ENCODE data around the gene NMS.

NMS gene

GRCh38 chr2:100483895-100484294 lies 13.6 kb downstream of the NMS start:
- Histone ChIP-seq H3K27ac (ENCODE audit: low read depth, low read length) (no peak overlapping the region), H3K4me1 (ENCODE audit: control insufficient read depth in 1 of 2, insufficient read depth in 2 of 2, low read length in 2 of 2) (no peaks in the 10 kb centered on the region), H3K27me3 (ENCODE audit: control insufficient read depth in 1 of 2, insufficient read depth in 2 of 2, low read length in 2 of 2) (no peaks in the 10 kb centered on the region), H3K4me3 (ENCODE audit: low read depth in 1 of 2, low read length in 2 of 2) (no peak overlapping the region), H3K36me3 (ENCODE audit: control insufficient read depth in 1 of 2, insufficient read depth in 2 of 2, low read length in 2 of 2) (no peaks in the 10 kb centered on the region), H3K9me3 (ENCODE audit: control insufficient read depth in 1 of 2, low read length in 2 of 2) (no peaks in the 10 kb centered on the region), H3K9ac (ENCODE audit: low read depth in 1 of 2, low read length in 2 of 2) (no peak overlapping the region)

- no peak overlapping the region for H3K9ac ChIP-seq (ENCODE audit: low read depth in 1 of 2, low read length in 2 of 2)
- H3K27me3 ChIP-seq (ENCODE audit: control insufficient read depth in 1 of 2, insufficient read depth in 2 of 2, low read length in 2 of 2), result no peaks in the 10 kb centered on the region
- no peak overlapping the region for H3K4me3 ChIP-seq (ENCODE audit: low read depth in 1 of 2, low read length in 2 of 2)
Measured at GRCh38 chr2:100484390-100484789, 14.1 kb downstream of the NMS start.

GRCh38 chr2:100485396-100485795 lies 15.1 kb downstream of the NMS start:
- Histone ChIP-seq H3K27ac (ENCODE audit: low read depth, low read length) (no peak overlapping the region), H3K4me3 (ENCODE audit: low read depth in 1 of 2, low read length in 2 of 2) (no peak overlapping the region), H3K9ac (ENCODE audit: low read depth in 1 of 2, low read length in 2 of 2) (no peak overlapping the region), H3K9me3 (ENCODE audit: control insufficient read depth in 1 of 2, low read length in 2 of 2) (no peaks in the 10 kb centered on the region), H3K36me3 (ENCODE audit: control insufficient read depth in 1 of 2, insufficient read depth in 2 of 2, low read length in 2 of 2) (no peaks in the 10 kb centered on the region), H3K4me1 (ENCODE audit: control insufficient read depth in 1 of 2, insufficient read depth in 2 of 2, low read length in 2 of 2) (no peaks in the 10 kb centered on the region), H3K27me3 (ENCODE audit: control insufficient read depth in 1 of 2, insufficient read depth in 2 of 2, low read length in 2 of 2) (no peaks in the 10 kb centered on the region)

More at GRCh38 chr2:100484390-100484789, 14.1 kb downstream of the NMS start:
- Histone ChIP-seq H3K4me1 (ENCODE audit: control insufficient read depth in 1 of 2, insufficient read depth in 2 of 2, low read length in 2 of 2) (no peaks in the 10 kb centered on the region), H3K27ac (ENCODE audit: low read depth, low read length) (no peak overlapping the region), H3K9me3 (ENCODE audit: control insufficient read depth in 1 of 2, low read length in 2 of 2) (no peaks in the 10 kb centered on the region), H3K36me3 (ENCODE audit: control insufficient read depth in 1 of 2, insufficient read depth in 2 of 2, low read length in 2 of 2) (no peaks in the 10 kb centered on the region)

GRCh38 chr2:100494712-100495111 lies 24.4 kb downstream of the NMS start:
- H3K4me1 ChIP-seq (ENCODE audit: control insufficient read depth in 1 of 2, insufficient read depth in 2 of 2, low read length in 2 of 2), result no peaks in the 10 kb centered on the region
- H3K9me3 ChIP-seq (ENCODE audit: control insufficient read depth in 1 of 2, low read length in 2 of 2), result peaks cover 0 to 3% of the 10 kb centered on the region in 2 donors
- peaks cover 0 to 3% of the 10 kb centered on the region in 2 donors for H3K27me3 ChIP-seq (ENCODE audit: control insufficient read depth in 1 of 2, insufficient read depth in 2 of 2, low read length in 2 of 2)
- no peak overlapping the region for H3K9ac ChIP-seq (ENCODE audit: low read depth in 1 of 2, low read length in 2 of 2)
- no peaks in the 10 kb centered on the region for H3K36me3 ChIP-seq (ENCODE audit: control insufficient read depth in 1 of 2, insufficient read depth in 2 of 2, low read length in 2 of 2)
- H3K27ac ChIP-seq (ENCODE audit: low read depth, low read length), result no peak overlapping the region
- no peak overlapping the region for H3K4me3 ChIP-seq (ENCODE audit: low read depth in 1 of 2, low read length in 2 of 2)

GRCh38 chr2:100502782-100503181 lies 32.5 kb downstream of the NMS start:
- Histone ChIP-seq H3K36me3 (ENCODE audit: control insufficient read depth in 1 of 2, insufficient read depth in 2 of 2, low read length in 2 of 2) (no peaks in the 10 kb centered on the region), H3K27ac (ENCODE audit: low read depth, low read length) (no peak overlapping the region), H3K27me3 (ENCODE audit: control insufficient read depth in 1 of 2, insufficient read depth in 2 of 2, low read length in 2 of 2) (no peaks in the 10 kb centered on the region), H3K4me3 (ENCODE audit: low read depth in 1 of 2, low read length in 2 of 2) (no peak overlapping the region), H3K9me3 (ENCODE audit: control insufficient read depth in 1 of 2, low read length in 2 of 2) (peaks cover 0 to 3% of the 10 kb centered on the region in 2 donors), H3K4me1 (ENCODE audit: control insufficient read depth in 1 of 2, insufficient read depth in 2 of 2, low read length in 2 of 2) (no peaks in the 10 kb centered on the region), H3K9ac (ENCODE audit: low read depth in 1 of 2, low read length in 2 of 2) (no peak overlapping the region)

- H3K27me3 ChIP-seq (ENCODE audit: control insufficient read depth in 1 of 2, insufficient read depth in 2 of 2, low read length in 2 of 2), result peaks cover 0 to 3% of the 10 kb centered on the region in 2 donors
- H3K27ac ChIP-seq (ENCODE audit: low read depth, low read length), result no peak overlapping the region
- peaks cover 4 to 7% of the 10 kb centered on the region in 2 donors for H3K9me3 ChIP-seq (ENCODE audit: control insufficient read depth in 1 of 2, low read length in 2 of 2)
- H3K4me1 ChIP-seq (ENCODE audit: control insufficient read depth in 1 of 2, insufficient read depth in 2 of 2, low read length in 2 of 2), result no peaks in the 10 kb centered on the region
- H3K4me3 ChIP-seq (ENCODE audit: low read depth in 1 of 2, low read length in 2 of 2), result no peak overlapping the region
- H3K36me3 ChIP-seq (ENCODE audit: control insufficient read depth in 1 of 2, insufficient read depth in 2 of 2, low read length in 2 of 2), result no peaks in the 10 kb centered on the region
- H3K9ac ChIP-seq (ENCODE audit: low read depth in 1 of 2, low read length in 2 of 2), result no peak overlapping the region
Measured at GRCh38 chr2:100504542-100504941, 34.3 kb downstream of the NMS start.

- Histone ChIP-seq H3K9me3 (ENCODE audit: control insufficient read depth in 1 of 2, low read length in 2 of 2) (peaks cover 4 to 7% of the 10 kb centered on the region in 2 donors), H3K27me3 (ENCODE audit: control insufficient read depth in 1 of 2, insufficient read depth in 2 of 2, low read length in 2 of 2) (peaks cover 0 to 3% of the 10 kb centered on the region in 2 donors), H3K36me3 (ENCODE audit: control insufficient read depth in 1 of 2, insufficient read depth in 2 of 2, low read length in 2 of 2) (no peaks in the 10 kb centered on the region)
Measured at GRCh38 chr2:100509066-100509465, 38.8 kb downstream of the NMS start.

GRCh38 chr2:100513650-100514049 lies 43.4 kb downstream of the NMS start:
- H3K4me1 ChIP-seq (ENCODE audit: control insufficient read depth in 1 of 2, insufficient read depth in 2 of 2, low read length in 2 of 2), result no peaks in the 10 kb centered on the region
- no peaks in the 10 kb centered on the region for H3K27me3 ChIP-seq (ENCODE audit: control insufficient read depth in 1 of 2, insufficient read depth in 2 of 2, low read length in 2 of 2)
- H3K4me3 ChIP-seq (ENCODE audit: low read depth in 1 of 2, low read length in 2 of 2), result no peak overlapping the region
- no peak overlapping the region for H3K27ac ChIP-seq (ENCODE audit: low read depth, low read length)
- H3K9ac ChIP-seq (ENCODE audit: low read depth in 1 of 2, low read length in 2 of 2), result no peak overlapping the region
- no peaks in the 10 kb centered on the region for H3K36me3 ChIP-seq (ENCODE audit: control insufficient read depth in 1 of 2, insufficient read depth in 2 of 2, low read length in 2 of 2)
- no peaks in the 10 kb centered on the region for H3K9me3 ChIP-seq (ENCODE audit: control insufficient read depth in 1 of 2, low read length in 2 of 2)

More at GRCh38 chr2:100509066-100509465, 38.8 kb downstream of the NMS start:
- Histone ChIP-seq H3K4me1 (ENCODE audit: control insufficient read depth in 1 of 2, insufficient read depth in 2 of 2, low read length in 2 of 2) (no peaks in the 10 kb centered on the region), H3K27ac (ENCODE audit: low read depth, low read length) (no peak overlapping the region), H3K9ac (ENCODE audit: low read depth in 1 of 2, low read length in 2 of 2) (no peak overlapping the region), H3K4me3 (ENCODE audit: low read depth in 1 of 2, low read length in 2 of 2) (no peak overlapping the region)

- no peak overlapping the region for H3K27ac ChIP-seq (ENCODE audit: low read depth, low read length)
- no peaks in the 10 kb centered on the region for H3K27me3 ChIP-seq (ENCODE audit: control insufficient read depth in 1 of 2, insufficient read depth in 2 of 2, low read length in 2 of 2)
- H3K4me3 ChIP-seq (ENCODE audit: low read depth in 1 of 2, low read length in 2 of 2), result no peak overlapping the region
Measured at GRCh38 chr2:100517556-100517955, 47.3 kb downstream of the NMS start.

GRCh38 chr2:100518801-100519200 lies 48.5 kb downstream of the NMS start:
- Histone ChIP-seq H3K4me3 (ENCODE audit: low read depth in 1 of 2, low read length in 2 of 2) (no peak overlapping the region), H3K9ac (ENCODE audit: low read depth in 1 of 2, low read length in 2 of 2) (no peak overlapping the region), H3K4me1 (ENCODE audit: control insufficient read depth in 1 of 2, insufficient read depth in 2 of 2, low read length in 2 of 2) (no peaks in the 10 kb centered on the region), H3K27ac (ENCODE audit: low read depth, low read length) (no peak overlapping the region), H3K9me3 (ENCODE audit: control insufficient read depth in 1 of 2, low read length in 2 of 2) (no peaks in the 10 kb centered on the region), H3K36me3 (ENCODE audit: control insufficient read depth in 1 of 2, insufficient read depth in 2 of 2, low read length in 2 of 2) (no peaks in the 10 kb centered on the region), H3K27me3 (ENCODE audit: control insufficient read depth in 1 of 2, insufficient read depth in 2 of 2, low read length in 2 of 2) (no peaks in the 10 kb centered on the region)

More at GRCh38 chr2:100517556-100517955, 47.3 kb downstream of the NMS start:
- H3K36me3 ChIP-seq (ENCODE audit: control insufficient read depth in 1 of 2, insufficient read depth in 2 of 2, low read length in 2 of 2), result no peaks in the 10 kb centered on the region
- no peak overlapping the region for H3K9ac ChIP-seq (ENCODE audit: low read depth in 1 of 2, low read length in 2 of 2)
- H3K4me1 ChIP-seq (ENCODE audit: control insufficient read depth in 1 of 2, insufficient read depth in 2 of 2, low read length in 2 of 2), result no peaks in the 10 kb centered on the region
- no peaks in the 10 kb centered on the region for H3K9me3 ChIP-seq (ENCODE audit: control insufficient read depth in 1 of 2, low read length in 2 of 2)

GRCh38 chr2:100520224-100520623 lies 49.9 kb downstream of the NMS start:
- Histone ChIP-seq H3K4me1 (ENCODE audit: control insufficient read depth in 1 of 2, insufficient read depth in 2 of 2, low read length in 2 of 2) (no peaks in the 10 kb centered on the region), H3K27me3 (ENCODE audit: control insufficient read depth in 1 of 2, insufficient read depth in 2 of 2, low read length in 2 of 2) (no peaks in the 10 kb centered on the region), H3K9ac (ENCODE audit: low read depth in 1 of 2, low read length in 2 of 2) (no peak overlapping the region), H3K9me3 (ENCODE audit: control insufficient read depth in 1 of 2, low read length in 2 of 2) (no peaks in the 10 kb centered on the region), H3K36me3 (ENCODE audit: control insufficient read depth in 1 of 2, insufficient read depth in 2 of 2, low read length in 2 of 2) (no peaks in the 10 kb centered on the region), H3K27ac (ENCODE audit: low read depth, low read length) (no peak overlapping the region), H3K4me3 (ENCODE audit: low read depth in 1 of 2, low read length in 2 of 2) (no peak overlapping the region)

Data from duodenal mucosa (tissue), 2 donors.